B cell (primary cell): ENCODE measurements around the gene PPP1R16B. TPM values are rescaled to one million over a fixed set of nuclear protein-coding genes. Genes with fewer than 3 reads are reported as not detected.

ENCODE experiments used
- ATAC-seq: fragments of 200-7000 bp; cut with Tn5 transposase; one replicate; pipeline ENCODE4 v1.10.0; 2021; ENCODE audit warnings: low read depth, mild to moderate bottlenecking, moderate number of reproducible peaks, moderate library complexity
- CTCF ChIA-PET: fragments of 350-600 bp; sonication (Branson Sonifier 250); formaldehyde crosslinking; loops from one replicate; lab custom pipeline; 2021; ENCODE audit warnings: antibody characterized with exemption, inconsistent platforms; lab: Charles Lee
- POLR2A ChIA-PET: fragments of 350-600 bp; sonication (Branson Sonifier 250); formaldehyde crosslinking; loops from one replicate; lab custom pipeline; 2021; ENCODE audit warnings: antibody characterized with exemption; lab: Charles Lee
- DNase-seq: peaks from one replicate; pipeline ENCODE4 v3.0.0; 2013
- H2AFZ ChIP-seq: 2 replicates; pipeline ENCODE4 v1.6.1; 2012; ENCODE audit warnings: mild to moderate bottlenecking, low read depth, low read length; ENCODE audit not compliant: insufficient read depth, poor library complexity, severe bottlenecking
- H3K27ac ChIP-seq, 2 donors: 1 replicate in 1 of 2; 2 replicates in 1 of 2; pipeline ENCODE4 v1.5.1; 2012 to 2013; ENCODE audit warnings: low read length in 2 of 2, mild to moderate bottlenecking in 2 of 2, moderate library complexity in 1 of 2
- H3K27me3 ChIP-seq, 4 experiments: fragments of 200-600 bp in 1 of 4; sonication (generic) in 1 of 4; replicated peaks in 1 of 4; 1 replicate in 2 of 4; 2 replicates in 2 of 4; pipeline versions ENCODE4 v1.6.1 to v1.7.0; 2013 to 2016; ENCODE audit warnings: low read length in 3 of 4, mild to moderate bottlenecking in 2 of 4, mixed read lengths in 1 of 4, moderate library complexity in 1 of 4; ENCODE audit not compliant: insufficient read depth in 4 of 4, control insufficient read depth in 3 of 4; ENCODE audit errors: control extremely low read depth in 1 of 4
- H3K36me3 ChIP-seq, 2 experiments: replicated peaks in 1 of 2; 1 replicate in 1 of 2; 2 replicates in 1 of 2; pipeline versions ENCODE4 v1.6.1 to v1.7.1; 2013; ENCODE audit warnings: low read length in 1 of 2; ENCODE audit not compliant: insufficient read depth in 2 of 2, control insufficient read depth in 1 of 2; ENCODE audit errors: control extremely low read depth in 1 of 2, extremely low read depth in 1 of 2
- H3K4me1 ChIP-seq, 2 donors: fragments of 200-600 bp in 1 of 2; sonication (generic) in 1 of 2; 1 replicate in 1 of 2; 2 replicates in 1 of 2; pipeline versions ENCODE4 v1.5.1 to v1.6.1; 2013 to 2017; ENCODE audit warnings: low read length in 2 of 2; ENCODE audit not compliant: control insufficient read depth in 2 of 2, insufficient read depth in 2 of 2
- H3K4me2 ChIP-seq: replicated peaks from 2 replicates; pipeline ENCODE3; 2012; ENCODE audit warnings: mild to moderate bottlenecking, low read depth, low read length; ENCODE audit not compliant: poor library complexity, severe bottlenecking
- H3K4me3 ChIP-seq, 5 experiments: fragments of 200-600 bp in 1 of 5; sonication (generic) in 1 of 5; 1 replicate in 3 of 5; 2 replicates in 2 of 5; pipeline versions ENCODE4 v1.5.1 to v1.7.0; 2011 to 2016; ENCODE audit warnings: low read length in 4 of 5, mild to moderate bottlenecking in 4 of 5, low read depth in 2 of 5, control low read depth in 1 of 5, moderate library complexity in 1 of 5; ENCODE audit not compliant: insufficient read depth in 1 of 5; ENCODE audit errors: control extremely low read depth in 1 of 5, extremely low read depth in 1 of 5
- H3K79me2 ChIP-seq: fragments of 200-600 bp; sonication (generic); one replicate; pipeline ENCODE4 v1.6.0; 2016; ENCODE audit warnings: low read length; ENCODE audit not compliant: control insufficient read depth, insufficient read depth
- H3K9ac ChIP-seq: fragments of 200-600 bp; sonication (generic); 2 replicates; pipeline ENCODE4 v1.6.1; 2017; ENCODE audit warnings: mild to moderate bottlenecking, low read length, moderate library complexity
- H3K9me3 ChIP-seq, 3 donors: one replicate each; pipeline versions ENCODE4 v1.6.1 to v1.7.1; 2013; ENCODE audit warnings: low read length in 2 of 3; ENCODE audit not compliant: control insufficient read depth in 2 of 3, insufficient read depth in 1 of 3; ENCODE audit errors: control extremely low read depth in 1 of 3
- H4K20me1 ChIP-seq: 2 replicates; pipeline ENCODE4 v1.6.0; 2012; ENCODE audit warnings: mild to moderate bottlenecking, low read length; ENCODE audit not compliant: insufficient read depth, control insufficient read depth, poor library complexity, severe bottlenecking
- H3K27ac Mint-ChIP-seq: one replicate; pipeline ENCODE4 v1.8.0; 2021; ENCODE audit warnings: mixed read lengths
- H3K27me3 Mint-ChIP-seq: one replicate; pipeline ENCODE4 v1.8.0; 2021; ENCODE audit warnings: mixed read lengths
- H3K4me1 Mint-ChIP-seq: one replicate; pipeline ENCODE4 v1.8.0; 2021; ENCODE audit warnings: mixed read lengths
- H3K4me3 Mint-ChIP-seq: one replicate; pipeline ENCODE4 v1.8.0; 2021; ENCODE audit warnings: mixed read lengths
- H3K9me3 Mint-ChIP-seq: one replicate; pipeline ENCODE4 v1.8.0; 2022; ENCODE audit warnings: mixed read lengths; ENCODE audit not compliant: insufficient read depth
- EZH2 ChIP-seq: IDR thresholded peaks from 2 replicates; pipeline ENCODE4 v1.6.1; 2012; ENCODE audit warnings: borderline replicate concordance, low read depth, mild to moderate bottlenecking, moderate library complexity, low read length; ENCODE audit not compliant: insufficient read depth, poor library complexity, severe bottlenecking
- WGBS: methylation state at CpG from one replicate; pipeline ENCODE4 v1.1.5; 2013; ENCODE audit warnings: missing lambda C conversion rate; ENCODE audit not compliant: insufficient coverage; 5-methylcytosine and 5-hydroxymethylcytosine counted together
- intact Hi-C: fragments of 100-400 bp; cut with micrococcal nuclease; formaldehyde crosslinking; loops from one replicate; pipeline ENCODE4 v1.10.0; 2022
- polyA plus RNA-seq: library from polyadenylated mRNA; depleted of rRNA; stranded (reverse); fragments of >200 nt; gene quantifications from 2 replicates; pipeline ENCODE4 v1.2.3, GENCODE V29; 2012
- total RNA-seq, 2 donors: library from RNA; stranded (reverse); fragments of 120-200 nt in 1 of 2; gene quantifications; 1 replicate in 1 of 2; 2 replicates in 1 of 2; pipeline versions ENCODE4 v1.2.3 to v1.2.4, GENCODE V29; 2013 to 2022
- TF ChIP-seq, protein P1 (sequence below): fragments of 200-600 bp; IDR thresholded peaks from one replicate; pipeline ENCODE4 v1.8.0; 2022; ENCODE audit warnings: antibody characterized with exemption, mild to moderate bottlenecking

The PPP1R16B gene
- total and polyA plus RNA-seq, 2 donors (not counting 1 experiment from before 2014, with no cell fraction given): 58.8 to 108 TPM

DNA sequence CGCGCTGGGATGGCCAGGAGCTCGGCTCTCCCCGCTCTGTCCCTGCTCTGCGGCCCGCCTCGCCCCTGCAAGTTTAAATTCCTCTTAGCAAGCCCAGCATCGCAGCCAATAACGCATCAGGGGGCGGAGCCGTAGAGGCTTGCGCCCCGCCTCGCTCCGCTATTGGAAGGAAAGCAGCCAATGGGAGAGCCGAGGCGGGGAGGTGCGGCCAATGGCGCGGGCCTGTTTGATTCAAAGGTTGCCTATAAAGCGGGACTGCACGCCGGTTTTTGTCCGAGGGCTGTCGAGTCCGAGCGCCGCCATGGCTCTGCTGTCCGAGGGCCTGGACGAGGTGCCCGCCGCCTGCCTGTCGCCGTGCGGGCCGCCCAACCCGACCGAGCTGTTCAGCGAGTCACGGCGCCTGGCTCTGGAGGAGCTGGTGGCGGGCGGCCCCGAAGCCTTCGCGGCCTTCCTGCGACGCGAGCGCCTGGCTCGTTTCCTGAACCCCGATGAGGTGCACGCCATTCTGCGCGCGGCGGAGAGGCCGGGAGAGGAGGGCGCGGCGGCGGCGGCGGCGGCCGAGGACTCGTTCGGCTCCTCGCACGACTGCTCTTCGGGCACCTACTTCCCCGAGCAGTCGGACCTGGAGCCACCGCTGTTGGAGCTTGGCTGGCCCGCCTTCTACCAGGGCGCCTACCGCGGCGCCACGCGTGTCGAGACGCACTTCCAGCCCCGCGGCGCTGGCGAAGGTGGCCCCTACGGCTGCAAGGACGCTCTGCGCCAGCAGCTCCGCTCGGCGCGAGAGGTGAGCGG, 120.8 kb downstream of the PPP1R16B start, which contains the start of gene FAM83D:
Gene FAM83D (plus strand): TSS at position 276 of the 792 bp plus-strand sequence. CDS start 26 bp downstream, at position 302.
- H3K4me3 ChIP-seq: peak within 1 kb of the TSS; percentile 31 to 73 (median 59)
- H3K4me1 ChIP-seq: peaks cover 6 to 18% of the 10 kb centered on the region in 2 donors
- Mint-ChIP-seq H3K27ac (peak within 1 kb of the TSS; percentile 75), H3K4me1 (peaks cover 27% of the 10 kb centered on the region), H3K9me3 (no peaks in the 10 kb centered on the region), H3K4me3 (peak within 1 kb of the TSS; percentile 82), H3K27me3 (no peaks in the 10 kb centered on the region)
- ChIA-PET POLR2A (interaction anchor here (0.7 to 1.1 kb wide), 2 partner anchors 34 to 68 kb away, joined by 4 to 6 read pairs; no protein-coding TSS in a partner anchor), CTCF (interaction anchor here (0.7 to 2.3 kb wide), 7 partner anchors 9 to 317 kb away, joined by 3 to 11 read pairs (median 4); partner anchors contain the start of gene DHX35)
- WGBS: under 1% methylated on average over 95 of the region's 95 CpGs
- peaks cover 33% of the 10 kb centered on the region for H3K79me2 ChIP-seq
- H3K27me3 ChIP-seq: peaks cover 0 to 3% (median 1%) of the 10 kb centered on the region in 4 experiments
- H3K27ac ChIP-seq: peak within 1 kb of the TSS in 1 of 2 donors; percentile 49
- peak; percentile 96 for ATAC-seq
- H2AFZ ChIP-seq: peak within 1 kb of the TSS; percentile 84
- no peaks in the 10 kb centered on the region for H3K9me3 ChIP-seq
- peaks cover 0 to 13% of the 10 kb centered on the region in 2 experiments for H3K36me3 ChIP-seq
- peak within 1 kb of the TSS; percentile 77 for H3K9ac ChIP-seq
- DNase-seq: peak; percentile 95
- no peaks in the 10 kb centered on the region for H4K20me1 ChIP-seq
- peak within 1 kb of the TSS; percentile 99 for H3K4me2 ChIP-seq
- TF ChIP-seq, protein P1, sequence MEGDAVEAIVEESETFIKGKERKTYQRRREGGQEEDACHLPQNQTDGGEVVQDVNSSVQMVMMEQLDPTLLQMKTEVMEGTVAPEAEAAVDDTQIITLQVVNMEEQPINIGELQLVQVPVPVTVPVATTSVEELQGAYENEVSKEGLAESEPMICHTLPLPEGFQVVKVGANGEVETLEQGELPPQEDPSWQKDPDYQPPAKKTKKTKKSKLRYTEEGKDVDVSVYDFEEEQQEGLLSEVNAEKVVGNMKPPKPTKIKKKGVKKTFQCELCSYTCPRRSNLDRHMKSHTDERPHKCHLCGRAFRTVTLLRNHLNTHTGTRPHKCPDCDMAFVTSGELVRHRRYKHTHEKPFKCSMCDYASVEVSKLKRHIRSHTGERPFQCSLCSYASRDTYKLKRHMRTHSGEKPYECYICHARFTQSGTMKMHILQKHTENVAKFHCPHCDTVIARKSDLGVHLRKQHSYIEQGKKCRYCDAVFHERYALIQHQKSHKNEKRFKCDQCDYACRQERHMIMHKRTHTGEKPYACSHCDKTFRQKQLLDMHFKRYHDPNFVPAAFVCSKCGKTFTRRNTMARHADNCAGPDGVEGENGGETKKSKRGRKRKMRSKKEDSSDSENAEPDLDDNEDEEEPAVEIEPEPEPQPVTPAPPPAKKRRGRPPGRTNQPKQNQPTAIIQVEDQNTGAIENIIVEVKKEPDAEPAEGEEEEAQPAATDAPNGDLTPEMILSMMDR: peak; percentile 34
- no peak for TF ChIP-seq EZH2
- intact Hi-C loops: loop anchor here (1.0 to 2.0 kb wide), 5 partner anchors 36 to 280 kb away; partner anchors contain the start of genes ACTR5 and DHX35
